Thyroid gland (tissue), 4 donors: Measurements from ENCODE around the gene CDH23. TPM values are rescaled to one million over a fixed set of nuclear protein-coding genes. Genes with fewer than 3 reads are reported as not detected.

Experiments used
- DNase-seq, 2 donors: peaks; one replicate each; pipeline ENCODE4 v3.0.0-alpha.2; 2019
- H3K27ac ChIP-seq, 3 donors: fragments of 200-600 bp; sonication (generic); 1 replicate in 2 of 3; 2 replicates in 1 of 3; pipeline ENCODE4 v1.5.1; 2016 to 2019; ENCODE audit warnings: mild to moderate bottlenecking in 1 of 3, moderate library complexity in 1 of 3
- H3K27me3 ChIP-seq: fragments of 200-600 bp; sonication (generic); one replicate; pipeline ENCODE4 v1.5.1; 2019
- H3K36me3 ChIP-seq, 2 donors: fragments of 200-600 bp; sonication (generic); one replicate each; pipeline ENCODE4 v1.5.1; 2016 to 2019
- H3K4me1 ChIP-seq, 2 donors: fragments of 200-600 bp; sonication (generic); one replicate each; pipeline ENCODE4 v1.5.1; 2017 to 2019
- H3K4me3 ChIP-seq, 3 donors: fragments of 200-600 bp; sonication (generic); replicated peaks in 1 of 3; 1 replicate in 2 of 3; 2 replicates in 1 of 3; pipeline ENCODE4 v1.5.1; 2016; ENCODE audit warnings: mild to moderate bottlenecking in 1 of 3
- H3K9me3 ChIP-seq: fragments of 200-600 bp; sonication (generic); one replicate; pipeline ENCODE4 v1.5.1; 2017
- CTCF ChIP-seq, 6 experiments: fragments of 200-600 bp in 3 of 6; fragments of 450-650 bp in 3 of 6; sonication (generic) in 3 of 6; IDR thresholded peaks; one replicate each; pipeline ENCODE4 v1.5.1; 2016 to 2019; ENCODE audit warnings: antibody characterized with exemption in 6 of 6, mild to moderate bottlenecking in 2 of 6, inconsistent platforms in 1 of 6, moderate library complexity in 1 of 6
- POLR2A ChIP-seq, 2 donors: fragments of 450-650 bp; IDR thresholded peaks; one replicate each; pipeline ENCODE4 v1.6.1; 2017; ENCODE audit warnings: antibody characterized with exemption in 2 of 2, mild to moderate bottlenecking in 2 of 2, moderate library complexity in 1 of 2
- whole genome bisulfite sequencing, 2 donors: methylation state at CpG; one replicate each; pipeline ENCODE4 v1.1.5; 2017; 5-methylcytosine and 5-hydroxymethylcytosine counted together
- intact Hi-C: fragments of 100-400 bp; cut with DNase I; formaldehyde crosslinking; loops from one replicate; pipeline ENCODE4 v1.15.1; 2023
- total RNA-seq, 4 donors: library from RNA; depleted of rRNA; stranded (reverse); fragments of >200 nt; gene quantifications; one replicate each; pipeline ENCODE4 v1.2.3, GENCODE V29; 2016

The CDH23 gene
- total RNA-seq, 4 donors from 2014 or later, result 3.0 to 4.2 (median 3.9) TPM

- DNase-seq, result no peak
- no peak overlapping the region for H3K27ac ChIP-seq
- TF ChIP-seq POLR2A (IDR thresholded peaks at IDR 0.05) (no peak), CTCF (IDR thresholded peaks at IDR 0.05) (no peak)
- H3K36me3 ChIP-seq, result no peaks in the 10 kb centered on the region
- no peaks in the 10 kb centered on the region for H3K27me3 ChIP-seq
- no peak overlapping the region for H3K4me3 ChIP-seq
- intact Hi-C loops, result no loop called here
- no peaks in the 10 kb centered on the region for H3K9me3 ChIP-seq
- H3K4me1 ChIP-seq, result no peaks in the 10 kb centered on the region
- WGBS, 2 donors, result 78 to 85% methylated on average over 9 of the region's 9 CpGs
Measured at GRCh38 chr10:71665456-71665855, 268.7 kb downstream of the CDH23 start.

GRCh38 chr10:71666639-71667386 lies 270.1 kb downstream of the CDH23 start:
- WGBS, 2 donors, result 60 to 65% methylated on average over 12 to 18 of the region's 18 CpGs
- Histone ChIP-seq H3K9me3 (no peaks in the 10 kb centered on the region), H3K27me3 (no peaks in the 10 kb centered on the region), H3K27ac (no peak overlapping the region), H3K4me3 (no peak overlapping the region), H3K4me1 (no peaks in the 10 kb centered on the region), H3K36me3 (no peaks in the 10 kb centered on the region)
- no peak for TF ChIP-seq POLR2A (IDR thresholded peaks at IDR 0.05)
- no peak for TF ChIP-seq CTCF (IDR thresholded peaks at IDR 0.05)
- intact Hi-C loops, result no loop called here
- DNase-seq, result peak; percentile 20 to 21

GRCh38 chr10:71667387-71667752 lies 270.6 kb downstream of the CDH23 start:
- Histone ChIP-seq H3K9me3 (no peaks in the 10 kb centered on the region), H3K36me3 (no peaks in the 10 kb centered on the region), H3K27me3 (no peaks in the 10 kb centered on the region), H3K27ac (no peak overlapping the region), H3K4me1 (no peaks in the 10 kb centered on the region), H3K4me3 (no peak overlapping the region)
- no peak for DNase-seq
- 44 to 46% methylated on average over 5 of the region's 5 CpGs for WGBS, 2 donors
- no peak for TF ChIP-seq CTCF (IDR thresholded peaks at IDR 0.05)
- no peak for TF ChIP-seq POLR2A (IDR thresholded peaks at IDR 0.05)
- intact Hi-C loops, result no loop called here

- Histone ChIP-seq H3K27me3 (no peaks in the 10 kb centered on the region), H3K4me3 (no peak overlapping the region), H3K9me3 (no peaks in the 10 kb centered on the region), H3K27ac (no peak overlapping the region), H3K4me1 (no peaks in the 10 kb centered on the region), H3K36me3 (no peaks in the 10 kb centered on the region)
- TF ChIP-seq CTCF (IDR thresholded peaks at IDR 0.05), result no peak
- no peak for TF ChIP-seq POLR2A (IDR thresholded peaks at IDR 0.05)
- WGBS, 2 donors, result 83 to 84% methylated on average over 12 to 16 of the region's 16 CpGs
- DNase-seq, result no peak
- intact Hi-C loops, result no loop called here
Measured at GRCh38 chr10:71671994-71672946, 275.6 kb downstream of the CDH23 start.
